DMS53 treated with DMSO at 0.1 percent for 48 hours (cell line): ENCODE measurements around the gene COX4I1.

Source experiments
- DNase-seq: peaks from one replicate; lab custom pipeline; 2025; ENCODE audit not compliant: unreplicated experiment; lab: John Stamatoyannopoulos, UW

The COX4I1 gene

GRCh38 chr16:85839681-85840240 is 40.3 kb downstream of the COX4I1 start:
- DNase-seq = no peak

DNA sequence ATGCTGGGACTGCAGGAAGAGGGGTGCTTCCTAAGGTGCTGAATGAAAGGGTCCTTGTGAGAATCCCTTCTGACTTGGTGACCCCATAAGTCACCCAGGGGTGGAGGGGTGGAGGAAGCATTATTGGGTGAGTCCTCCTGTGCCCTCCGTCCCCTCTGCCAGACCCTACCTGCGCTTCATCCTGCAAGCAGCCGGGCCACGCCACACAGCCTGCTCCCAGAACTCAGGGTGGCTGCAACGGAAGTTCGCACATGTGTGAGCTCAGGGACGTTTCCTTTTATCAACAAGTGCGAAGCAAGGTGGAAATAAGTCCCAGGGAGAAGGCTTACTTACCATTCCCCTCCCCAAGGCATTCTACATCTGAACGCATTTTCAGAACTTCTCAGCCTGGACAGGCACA is 40.9 kb downstream of the COX4I1 start:
- DNase-seq = no peak

DNA sequence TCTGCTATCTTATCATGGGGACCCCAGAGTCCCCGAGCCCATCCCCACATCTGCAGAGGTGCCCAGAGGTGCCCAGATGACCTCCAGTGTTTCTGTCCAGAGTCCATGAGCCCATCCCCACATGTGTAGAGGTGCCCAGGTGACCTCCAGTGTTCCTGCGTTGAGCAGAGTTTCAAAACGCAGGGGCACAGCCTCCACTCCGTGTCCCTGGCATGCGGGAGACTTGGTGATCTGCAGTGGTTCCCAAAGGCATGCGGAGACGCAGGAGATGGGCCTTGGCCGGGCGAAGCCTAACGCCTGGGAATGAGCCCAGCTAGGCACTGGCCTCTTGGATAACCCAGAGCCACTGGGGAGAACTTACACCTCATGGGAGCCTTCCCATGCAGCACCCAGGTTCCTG is 41.3 kb downstream of the COX4I1 start:
- no peak for DNase-seq

DNA sequence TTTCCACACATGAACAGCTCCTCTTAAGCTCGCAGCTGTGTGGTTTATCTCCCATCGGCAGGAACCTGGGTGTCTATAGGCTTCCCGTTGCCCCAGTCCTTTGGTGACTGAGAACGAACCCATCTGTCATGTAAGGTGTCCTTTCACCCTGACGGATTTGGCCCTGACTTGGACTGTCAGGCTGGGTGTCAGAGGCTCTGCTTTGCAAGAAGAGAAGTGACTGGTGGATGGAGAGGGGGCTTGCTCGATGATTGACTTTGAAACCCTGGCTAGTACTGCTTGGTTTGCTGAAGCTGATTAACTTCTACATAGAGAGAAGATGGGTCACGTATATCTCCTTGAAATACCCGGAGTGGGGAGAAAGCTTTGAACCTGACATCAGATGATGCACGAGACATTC is 42.9 kb downstream of the COX4I1 start:
- DNase-seq = no peak

DNA sequence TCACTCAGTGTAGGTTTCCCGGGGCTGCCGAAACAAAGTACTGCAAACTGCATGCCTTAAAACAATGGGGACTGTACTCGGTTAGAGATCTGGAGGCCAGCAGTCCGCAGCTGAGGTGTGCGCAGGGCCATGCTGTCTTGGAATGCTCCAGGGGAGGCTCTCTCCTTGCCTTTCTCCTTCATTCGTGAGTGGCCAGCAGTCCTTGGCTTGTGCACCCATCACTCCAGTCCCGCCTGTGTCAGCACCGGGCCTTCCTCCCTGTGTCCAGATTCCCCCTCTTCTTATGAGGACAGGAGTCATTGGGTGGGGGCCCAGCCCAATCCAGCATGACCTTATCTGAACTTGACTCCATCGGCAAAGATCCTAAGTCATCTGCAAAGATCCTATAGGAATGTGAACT is 43.4 kb downstream of the COX4I1 start:
- no peak for DNase-seq

DNA sequence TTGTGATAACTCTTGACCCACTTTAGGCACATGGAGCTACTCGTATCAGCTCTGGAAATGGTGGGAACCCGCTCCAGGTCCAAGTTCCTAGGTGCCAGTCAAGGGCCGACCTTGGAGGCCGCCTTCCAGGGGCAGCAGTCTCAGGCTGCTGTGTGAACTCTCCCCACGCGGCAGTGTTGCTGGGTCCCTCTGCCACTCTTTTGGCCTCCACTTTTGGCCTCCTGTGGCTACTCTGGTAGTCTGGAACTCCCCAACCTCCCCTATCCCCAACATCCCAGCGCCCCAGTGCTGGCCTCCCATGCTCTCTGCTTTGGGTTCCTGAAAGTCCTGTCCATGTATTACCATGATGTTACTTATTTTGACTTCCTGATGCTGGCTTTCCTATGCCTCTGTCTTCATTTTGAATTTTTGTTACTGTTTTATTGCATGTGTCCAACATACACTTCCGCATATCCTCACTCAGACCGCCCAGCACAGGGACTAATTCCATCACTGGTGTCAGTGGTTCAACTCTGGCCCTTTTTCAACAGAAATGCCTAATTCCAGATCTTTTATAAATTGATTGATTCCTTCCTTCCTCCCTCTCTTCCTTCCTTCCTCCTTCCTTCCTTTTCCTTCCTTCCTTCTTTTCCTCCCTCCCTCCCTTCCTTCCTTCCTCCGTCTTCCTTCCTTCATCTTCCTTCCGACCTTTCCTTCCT is 44.1 kb downstream of the COX4I1 start:
- DNase-seq = no peak

DNA sequence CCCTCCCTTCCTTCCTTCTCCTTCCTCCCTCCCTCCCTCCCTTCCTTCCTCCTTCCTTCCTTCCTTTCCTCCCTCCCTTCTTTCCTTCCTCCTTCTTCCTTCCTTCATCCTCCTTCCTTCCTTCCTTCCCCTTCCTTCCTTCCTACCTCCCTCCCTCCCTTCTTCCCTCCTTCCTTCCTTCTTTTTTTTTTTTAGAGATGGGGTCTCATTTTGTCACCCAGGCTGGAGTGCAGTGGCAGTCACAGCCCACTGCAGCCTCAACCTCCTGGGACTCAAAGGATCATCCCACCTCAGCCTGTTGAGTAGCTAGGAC is 44.6 kb downstream of the COX4I1 start:
- no peak for DNase-seq

DNA sequence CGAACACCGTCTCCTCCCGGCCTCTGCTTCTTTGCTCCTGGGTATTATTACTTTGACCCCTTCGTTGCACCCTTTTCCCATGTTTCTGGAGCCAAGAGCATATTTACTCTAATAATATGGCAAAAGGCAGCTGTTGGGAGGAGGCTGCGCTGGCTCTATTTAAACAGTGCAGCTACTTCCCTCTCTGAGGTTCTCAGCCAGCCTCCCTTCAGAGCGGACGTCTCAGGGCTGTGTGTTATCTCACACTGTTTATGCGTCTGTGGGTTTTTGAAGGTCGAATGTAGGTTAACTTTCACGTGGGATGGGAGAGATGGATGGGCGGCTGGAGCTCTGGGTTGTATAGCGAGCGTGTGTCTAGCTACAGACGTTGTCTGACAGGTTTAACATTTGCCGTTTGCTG is 45.3 kb downstream of the COX4I1 start:
- no peak for DNase-seq

- DNase-seq = no peak
Observed at GRCh38 chr16:85845266-85845665, 45.8 kb downstream of the COX4I1 start.

DNA sequence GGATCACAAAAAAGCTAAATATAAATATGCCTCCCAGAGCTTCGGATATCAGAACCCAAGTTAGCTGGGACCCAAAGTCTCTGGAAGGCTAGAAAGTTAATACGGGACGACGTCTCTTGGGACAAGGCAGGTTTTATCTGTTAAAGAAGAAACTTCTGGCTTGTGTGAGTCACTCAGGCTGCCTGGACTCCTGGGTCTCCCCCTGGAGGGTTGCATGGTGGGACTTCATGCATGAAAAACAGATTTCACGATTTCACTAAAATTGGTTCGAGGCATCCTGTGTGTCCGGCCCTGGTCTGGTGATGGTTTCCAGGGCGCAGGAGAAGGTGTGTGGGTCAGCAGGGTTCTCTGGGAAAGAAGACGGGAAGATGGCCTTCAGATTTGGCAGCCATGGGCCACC is 47.0 kb downstream of the COX4I1 start:
- DNase-seq = no peak

DNA sequence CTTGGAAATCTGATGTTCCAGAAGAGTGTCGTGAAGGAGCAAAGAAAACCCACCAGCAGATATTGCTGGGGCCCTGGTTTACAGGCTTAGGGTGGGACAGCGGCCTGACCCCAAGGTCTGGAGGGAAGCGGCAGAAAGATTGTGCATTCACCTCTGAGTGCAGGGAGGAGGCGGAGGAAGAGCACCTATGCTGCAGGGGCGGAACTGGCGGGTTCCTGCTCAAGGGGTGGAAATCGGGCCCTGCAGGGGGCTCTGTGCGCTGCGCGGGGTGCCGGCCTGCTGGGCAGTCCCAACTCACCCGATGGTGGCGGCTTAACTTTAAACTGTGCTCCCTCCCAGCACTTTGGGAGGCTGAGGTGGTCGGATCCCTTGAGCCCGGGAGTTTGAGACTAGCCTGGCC is 47.5 kb downstream of the COX4I1 start:
- no peak for DNase-seq

DNA sequence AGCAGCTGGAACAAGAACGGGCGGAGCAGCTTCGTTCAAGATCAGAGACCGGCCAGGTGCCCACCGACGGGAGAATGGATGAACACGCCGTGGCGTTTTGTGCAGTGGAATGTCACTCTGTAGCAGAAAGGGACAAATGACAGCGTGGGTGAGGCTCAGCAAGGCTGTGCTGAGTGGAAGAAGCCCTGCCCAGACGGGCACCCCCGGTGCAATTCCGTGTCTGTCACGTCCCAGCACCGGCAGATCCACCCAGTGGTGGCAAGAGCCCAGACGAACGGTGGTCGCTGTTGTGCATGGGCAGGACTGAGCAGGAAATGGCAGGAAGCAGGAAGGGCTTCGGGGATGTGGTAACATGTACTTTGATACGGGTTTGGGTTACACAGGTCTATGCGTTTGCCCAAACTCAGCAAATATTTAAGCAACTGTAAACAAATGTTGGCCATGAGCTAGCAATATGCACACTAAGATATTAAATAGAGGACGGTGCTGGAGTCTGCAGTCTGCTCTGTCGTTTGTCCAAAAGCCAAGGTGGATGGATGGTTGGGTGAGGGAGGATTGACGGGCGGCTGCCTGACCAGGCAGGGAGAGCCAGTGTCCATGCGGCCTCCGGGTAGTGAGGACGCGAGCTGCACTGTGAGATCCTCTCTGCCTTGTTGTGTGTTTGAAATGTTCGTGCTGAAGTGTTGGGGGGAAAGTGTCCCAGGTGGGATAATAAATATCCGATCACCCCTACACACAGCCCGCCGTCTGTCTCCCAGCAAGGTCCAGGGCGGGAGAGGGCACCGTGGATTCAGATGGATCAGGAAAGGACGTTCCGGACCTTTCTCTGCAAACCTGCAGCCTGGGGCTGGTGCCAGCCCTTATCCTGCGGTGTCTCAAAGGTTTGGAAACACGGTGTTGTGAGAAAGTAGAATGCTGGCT is 48.4 kb downstream of the COX4I1 start:
- DNase-seq = no peak

GRCh38 chr16:85848986-85849385 is 49.5 kb downstream of the COX4I1 start:
- DNase-seq = no peak

- no peak for DNase-seq
Observed at GRCh38 chr16:85849388-85849787, 49.9 kb downstream of the COX4I1 start.

DNA sequence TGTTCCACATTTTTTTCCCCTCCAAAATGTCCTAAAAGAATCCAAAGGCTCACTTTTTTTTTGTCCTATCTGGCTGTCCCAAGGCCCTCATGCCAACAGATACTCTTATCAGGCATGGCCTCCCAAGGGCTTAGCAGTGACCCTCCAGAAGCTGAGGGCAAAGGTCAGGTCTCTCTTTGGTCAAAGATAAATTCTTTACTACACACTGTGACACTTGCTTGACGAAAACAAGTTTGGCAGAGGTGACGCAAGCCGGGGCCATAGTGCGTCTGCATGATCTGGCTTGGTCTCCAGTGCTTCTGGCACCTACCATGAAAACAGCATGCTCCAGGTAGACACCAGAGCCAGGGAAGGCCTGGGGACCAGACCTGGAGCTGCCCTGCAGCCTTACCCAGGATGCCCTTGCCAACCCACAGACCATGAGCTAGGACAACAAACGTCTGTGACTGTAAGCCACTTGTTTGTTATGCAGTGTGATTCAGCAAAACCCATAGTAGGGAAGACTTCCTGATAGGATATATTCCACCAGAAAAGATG is 50.9 kb downstream of the COX4I1 start:
- no peak for DNase-seq

- DNase-seq = no peak
Observed at GRCh38 chr16:85851034-85851785, 51.7 kb downstream of the COX4I1 start.

DNA sequence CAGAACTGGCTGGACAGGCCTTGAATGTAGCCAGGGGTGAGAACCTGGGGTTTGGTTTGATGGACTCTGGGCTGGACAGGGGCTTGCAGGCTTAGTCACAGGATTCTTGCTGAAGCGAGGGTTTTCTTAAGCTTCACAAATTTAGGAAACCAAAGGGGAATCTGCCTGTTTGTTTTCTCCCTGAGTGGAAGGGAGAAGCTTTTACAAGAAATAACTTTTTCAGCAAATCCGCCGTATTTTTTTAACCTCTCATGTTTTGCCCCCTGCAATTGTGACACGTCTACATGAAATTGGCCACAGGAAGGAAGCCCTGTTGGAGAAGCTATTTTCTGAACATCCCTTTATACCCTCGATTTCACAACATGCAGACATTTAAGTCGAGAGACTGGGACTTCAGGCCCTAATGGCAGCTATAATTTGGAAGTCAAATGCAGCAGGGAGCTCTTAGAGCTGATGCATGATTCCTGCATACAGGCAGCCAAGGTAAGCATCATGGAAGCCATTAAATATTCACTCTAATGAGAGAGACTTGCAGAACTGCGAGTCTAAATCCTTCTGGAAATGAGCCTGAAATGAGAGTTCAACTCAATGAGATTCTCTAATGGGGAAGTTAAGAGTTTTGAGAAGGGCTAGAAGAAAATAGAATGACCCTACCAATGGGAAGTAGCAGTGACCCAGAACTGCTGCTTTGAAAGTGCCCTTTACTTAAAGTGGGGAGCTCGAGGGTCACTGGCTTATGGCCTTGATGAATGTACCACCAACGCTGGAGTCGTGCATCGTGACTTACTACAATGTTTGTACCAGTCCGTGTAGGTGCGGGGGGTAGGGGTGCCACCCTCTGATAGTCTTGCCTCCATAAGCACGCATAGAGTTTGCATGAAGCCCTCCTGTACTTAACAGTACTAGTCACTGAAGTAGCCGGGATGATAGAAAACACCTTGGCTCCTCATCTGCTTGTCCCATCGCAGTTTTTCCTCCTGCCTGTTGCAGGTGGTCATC is 54.4 kb downstream of the COX4I1 start:
- no peak for DNase-seq

DNA sequence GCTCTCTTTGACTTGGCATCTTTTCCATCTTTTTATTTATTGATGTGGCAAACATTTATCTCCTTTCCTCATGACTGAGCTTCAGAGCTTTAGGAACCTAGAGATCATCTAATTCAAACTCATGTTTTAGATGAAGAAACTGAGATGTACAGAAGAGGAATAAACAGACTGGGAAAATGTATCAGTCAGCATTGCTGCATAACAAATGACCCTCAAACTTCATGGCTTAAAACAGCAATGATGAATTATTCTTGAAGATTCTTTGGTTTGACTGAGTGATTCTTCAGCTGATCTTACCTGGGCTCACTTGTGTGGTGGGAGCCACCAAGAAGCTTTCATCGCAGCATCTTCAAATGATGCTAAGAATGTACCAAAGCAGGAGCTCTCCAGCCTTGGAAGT is 55.4 kb downstream of the COX4I1 start:
- no peak for DNase-seq

- DNase-seq = no peak
Observed at GRCh38 chr16:85856079-85856478, 56.6 kb downstream of the COX4I1 start.

GRCh38 chr16:85856585-85856984 is 57.1 kb downstream of the COX4I1 start:
- DNase-seq = no peak
